ENCODE data around the gene PLCL1.
A peak's percentile ranks its signal among the peaks of the same experiment; 100 is the strongest.

PLCL1 gene

GRCh38 chr2:198117406-198118041 lies 313.1 kb downstream of the PLCL1 start:
- no peak for DNase-seq (ENCODE audit: low read depth)

- DNase-seq (ENCODE audit: low read depth) = peak; percentile 1
Observed at GRCh38 chr2:198127627-198128026, 323.2 kb downstream of the PLCL1 start.

GRCh38 chr2:198129609-198130008 lies 325.2 kb downstream of the PLCL1 start:
- no peak for DNase-seq (ENCODE audit: low read depth)

GRCh38 chr2:198134293-198134955 lies 330.0 kb downstream of the PLCL1 start:
- no peak for DNase-seq (ENCODE audit: low read depth)

- DNase-seq (ENCODE audit: low read depth) = no peak
Observed at GRCh38 chr2:198135481-198135934, 331.1 kb downstream of the PLCL1 start.

- no peak for DNase-seq (ENCODE audit: low read depth)
Observed at GRCh38 chr2:198136142-198136541, 331.7 kb downstream of the PLCL1 start.

GRCh38 chr2:198137733-198138132 lies 333.3 kb downstream of the PLCL1 start:
- no peak for DNase-seq (ENCODE audit: low read depth)

- no peak for DNase-seq (ENCODE audit: low read depth)
Observed at GRCh38 chr2:198141726-198142125, 337.3 kb downstream of the PLCL1 start.

GRCh38 chr2:198143156-198143555 lies 338.8 kb downstream of the PLCL1 start:
- no peak for DNase-seq (ENCODE audit: low read depth)

- no peak for DNase-seq (ENCODE audit: low read depth)
Observed at GRCh38 chr2:198143793-198144192, 339.4 kb downstream of the PLCL1 start.

GRCh38 chr2:198144660-198145059 lies 340.3 kb downstream of the PLCL1 start:
- DNase-seq (ENCODE audit: low read depth) = no peak

- no peak for DNase-seq (ENCODE audit: low read depth)
Observed at GRCh38 chr2:198146346-198146940, 342.1 kb downstream of the PLCL1 start.

GRCh38 chr2:198157314-198157713 lies 352.9 kb downstream of the PLCL1 start:
- no peak for DNase-seq (ENCODE audit: low read depth)

- DNase-seq (ENCODE audit: low read depth) = no peak
Observed at GRCh38 chr2:198161151-198161550, 356.8 kb downstream of the PLCL1 start.

GRCh38 chr2:198162276-198162675 lies 357.9 kb downstream of the PLCL1 start:
- DNase-seq (ENCODE audit: low read depth) = no peak

- no peak for DNase-seq (ENCODE audit: low read depth)
Observed at GRCh38 chr2:198164843-198165242, 360.4 kb downstream of the PLCL1 start.

- no peak for DNase-seq (ENCODE audit: low read depth)
Observed at GRCh38 chr2:198165289-198165688, 360.9 kb downstream of the PLCL1 start.

- no peak for DNase-seq (ENCODE audit: low read depth)
Observed at GRCh38 chr2:198167346-198167745, 363.0 kb downstream of the PLCL1 start.

GRCh38 chr2:198168651-198169050 lies 364.3 kb downstream of the PLCL1 start:
- DNase-seq (ENCODE audit: low read depth) = no peak

GRCh38 chr2:198173242-198173641 lies 368.8 kb downstream of the PLCL1 start:
- DNase-seq (ENCODE audit: low read depth) = no peak

- no peak for DNase-seq (ENCODE audit: low read depth)
Observed at GRCh38 chr2:198173864-198174263, 369.5 kb downstream of the PLCL1 start.

- DNase-seq (ENCODE audit: low read depth) = no peak
Observed at GRCh38 chr2:198175271-198175670, 370.9 kb downstream of the PLCL1 start.

- no peak for DNase-seq (ENCODE audit: low read depth)
Observed at GRCh38 chr2:198177040-198177439, 372.6 kb downstream of the PLCL1 start.
